ENCODE measurements around the gene LRRC58.
"Not testable (repeated sequence)": the region's sequence is repeated elsewhere in the genome, so short reads cannot be mapped to it uniquely, and the experiment has no call there.

- TF ChIP-seq CTCF (IDR thresholded peaks at IDR 0.05; ENCODE audit: low read depth, low read length); EZH2phosphoT487 (IDR thresholded peaks at IDR 0.05; ENCODE audit: low read depth): not testable (repeated sequence)
Observed at GRCh38 chr3:120291552-120291951, 57.6 kb downstream of the LRRC58 start.

Data from OCI-LY3 (cell line).